SU-DHL-6 (cell line): Measurements from ENCODE around the gene AARS2.

Experiments used
- H2AFZ ChIP-seq: fragments of 200-600 bp; sonication (generic); 2 replicates; pipeline ENCODE4 v1.6.1; 2014; ENCODE audit warnings: low read depth, mild to moderate bottlenecking, moderate library complexity, mixed read lengths, antibody characterized with exemption, low read length; ENCODE audit not compliant: severe bottlenecking
- H3F3A ChIP-seq: fragments of 200-600 bp; shearing (Covaris generic); 2 replicates; pipeline ENCODE4 v1.6.0; 2016; ENCODE audit warnings: antibody characterized with exemption, mild to moderate bottlenecking; ENCODE audit not compliant: insufficient read depth
- H3K27ac ChIP-seq: fragments of 200-600 bp; sonication (generic); 2 replicates; pipeline ENCODE4 v1.5.1; 2016; ENCODE audit warnings: low read depth, mild to moderate bottlenecking, low read length, moderate library complexity, mixed read lengths
- H3K27me3 ChIP-seq: fragments of 200-600 bp; sonication (generic), shearing (Covaris generic); 2 replicates; pipeline ENCODE4 v1.6.0; 2014; ENCODE audit warnings: mild to moderate bottlenecking, low read length
- H3K36me3 ChIP-seq: fragments of 200-600 bp; sonication (generic); 2 replicates; pipeline ENCODE4 v1.6.1; 2014; ENCODE audit warnings: mild to moderate bottlenecking, low read length, mixed read lengths
- H3K4me2 ChIP-seq: fragments of 300-600, 200-600 bp; shearing (Covaris generic), sonication (generic); 2 replicates; pipeline ENCODE4 v1.6.0; 2014; ENCODE audit warnings: low read length, low read depth, mild to moderate bottlenecking; ENCODE audit not compliant: poor library complexity, severe bottlenecking
- H3K4me3 ChIP-seq: fragments of 200-600 bp; sonication (generic); 2 replicates; pipeline ENCODE4 v1.5.1; 2014; ENCODE audit warnings: antibody characterized with exemption, low read length, mild to moderate bottlenecking, mixed read lengths; ENCODE audit not compliant: insufficient read depth, poor library complexity, severe bottlenecking
- H3K79me2 ChIP-seq: fragments of 200-600 bp; sonication (generic); 2 replicates; pipeline ENCODE4 v1.6.1; 2014; ENCODE audit warnings: mild to moderate bottlenecking, low read length, moderate library complexity; ENCODE audit not compliant: insufficient read depth
- H3K9ac ChIP-seq: fragments of 200-600 bp; sonication (generic); 2 replicates; pipeline ENCODE4 v1.7.0; 2014; ENCODE audit warnings: mild to moderate bottlenecking, low read length
- H3K9me2 ChIP-seq: fragments of 200-600 bp; sonication (generic); replicated peaks from 2 replicates; pipeline ENCODE4 v1.6.1; 2014; ENCODE audit warnings: low read length; ENCODE audit not compliant: insufficient read depth
- H3K9me3 ChIP-seq: fragments of 200-600 bp; sonication (generic); 2 replicates; pipeline ENCODE4 v1.6.1; 2014; ENCODE audit warnings: low read length, mixed read lengths; ENCODE audit not compliant: insufficient read depth
- H4K20me1 ChIP-seq: fragments of 200-600 bp; sonication (generic); 2 replicates; pipeline ENCODE4 v1.6.1; 2014; ENCODE audit warnings: low read depth, mild to moderate bottlenecking, antibody characterized with exemption, low read length, moderate library complexity, mixed read lengths
- CTCF ChIP-seq: fragments of 200-600 bp; sonication (generic); IDR thresholded peaks from one replicate; pipeline ENCODE4 v1.5.1; 2017; ENCODE audit warnings: antibody characterized with exemption, mild to moderate bottlenecking, low read length, moderate library complexity; ENCODE audit not compliant: insufficient read depth, poor library complexity, severe bottlenecking
- EZH2phosphoT487 ChIP-seq: fragments of 200-600 bp; sonication (generic), shearing (Covaris generic); conservative IDR thresholded peaks from 2 replicates; pipeline ENCODE4 v1.6.1; 2018; ENCODE audit warnings: mild to moderate bottlenecking, antibody characterized with exemption, low read length, moderate library complexity, mixed read lengths

AARS2 gene

GRCh38 chr6:44273617-44274016 is 39.5 kb downstream of the AARS2 start:
- Histone ChIP-seq H3K4me2 (no peak overlapping the region), H3K9me2 (no peaks in the 10 kb centered on the region), H3K9me3 (no peaks in the 10 kb centered on the region), H4K20me1 (no peaks in the 10 kb centered on the region), H3F3A (peaks cover 10% of the 10 kb centered on the region; the same call in 1 of the 2 replicates), H3K9ac (no peak overlapping the region), H3K27me3 (no peaks in the 10 kb centered on the region), H3K36me3 (no peaks in the 10 kb centered on the region), H3K79me2 (no peaks in the 10 kb centered on the region), H3K4me3 (no peak overlapping the region), H2AFZ (no peak overlapping the region), H3K27ac (no peak overlapping the region)
- no peak for TF ChIP-seq EZH2phosphoT487
- no peak for TF ChIP-seq CTCF

GRCh38 chr6:44272999-44273566 is 40.1 kb downstream of the AARS2 start:
- Histone ChIP-seq H3K9ac (no peak overlapping the region), H3K9me3 (no peaks in the 10 kb centered on the region), H3K27me3 (no peaks in the 10 kb centered on the region), H3K79me2 (no peaks in the 10 kb centered on the region), H4K20me1 (no peaks in the 10 kb centered on the region), H3K27ac (no peak overlapping the region), H3K9me2 (no peaks in the 10 kb centered on the region), H3K4me2 (no peak overlapping the region), H3F3A (peaks cover 10% of the 10 kb centered on the region; the same call in 1 of the 2 replicates), H2AFZ (no peak overlapping the region), H3K36me3 (no peaks in the 10 kb centered on the region), H3K4me3 (no peak overlapping the region)
- no peak for TF ChIP-seq EZH2phosphoT487
- TF ChIP-seq CTCF: no peak

GRCh38 chr6:44272529-44272928 is 40.6 kb downstream of the AARS2 start:
- Histone ChIP-seq H3K27me3 (no peaks in the 10 kb centered on the region), H3K9me3 (no peaks in the 10 kb centered on the region), H3K4me3 (no peak overlapping the region)

More at GRCh38 chr6:44272529-44272928, 40.6 kb downstream of the AARS2 start:
- Histone ChIP-seq H3K9ac (no peak overlapping the region), H3K4me2 (no peak overlapping the region), H3K9me2 (no peaks in the 10 kb centered on the region), H2AFZ (no peak overlapping the region), H3K27ac (no peak overlapping the region), H3K36me3 (no peaks in the 10 kb centered on the region), H3F3A (peaks cover 10% of the 10 kb centered on the region; the same call in 1 of the 2 replicates), H4K20me1 (no peaks in the 10 kb centered on the region), H3K79me2 (no peaks in the 10 kb centered on the region)
- no peak for TF ChIP-seq EZH2phosphoT487
- TF ChIP-seq CTCF: no peak
